BLaER1 treated with 17β-estradiol and CSF1 and Interleukin-3, amounts not matched to agents 10 nM and 100 nM (cell line): ENCODE measurements around the gene SH3BP2.

Experiments
- H3K27ac ChIP-seq, 11 experiments: shearing (Covaris generic); formaldehyde crosslinking; 2 replicates each; pipeline ENCODE4 v1.8.1; 2022
- H3K27me3 ChIP-seq, 11 experiments: shearing (Covaris generic); formaldehyde crosslinking; 2 replicates each; pipeline ENCODE4 v1.8.1; 2022
- H3K36me3 ChIP-seq, 11 experiments: shearing (Covaris generic); formaldehyde crosslinking; 2 replicates each; pipeline ENCODE4 v1.8.1; 2022
- H3K4me1 ChIP-seq, 10 experiments: shearing (Covaris generic); formaldehyde crosslinking; 2 replicates each; pipeline ENCODE4 v1.8.1; 2022
- H3K4me2 ChIP-seq, 11 experiments: shearing (Covaris generic); formaldehyde crosslinking; 2 replicates each; pipeline ENCODE4 v1.8.1; 2022
- H3K4me3 ChIP-seq, 10 experiments: shearing (Covaris generic); formaldehyde crosslinking; 2 replicates each; pipeline ENCODE4 v1.8.1; 2022
- H3K9ac ChIP-seq, 11 experiments: shearing (Covaris generic); formaldehyde crosslinking; 2 replicates each; pipeline ENCODE4 v1.8.1; 2022
- H3K9me3 ChIP-seq, 11 experiments: shearing (Covaris generic); formaldehyde crosslinking; replicated peaks in 1 of 11; 2 replicates each; pipeline ENCODE4 v1.8.1; 2022
- H4K20me1 ChIP-seq, 11 experiments: shearing (Covaris generic); formaldehyde crosslinking; 2 replicates each; pipeline ENCODE4 v1.8.1; 2022
- Cebpa-rat ChIP-seq, 11 experiments: shearing (Covaris generic); IDR thresholded peaks; 2 replicates each; pipeline ENCODE4 v1.8.1; 2022

Gene SH3BP2

GRCh38 chr4:2787230-2788100 is 5.4 kb upstream of the SH3BP2 start:
- peaks cover 8 to 24% (median 19%) of the 10 kb centered on the region in 11 experiments; a peak in 19 of 22 replicates for H3K9me3 ChIP-seq
- no peaks in the 10 kb centered on the region for H4K20me1 ChIP-seq
- H3K4me3 ChIP-seq = peak overlapping the region in 3 of 10 experiments; percentile 21 to 29 (median 26); a peak in 6 of 20 replicates
- H3K27me3 ChIP-seq = no peaks in the 10 kb centered on the region
- TF ChIP-seq Cebpa-rat (IDR thresholded peaks at IDR 0.05) = peak in 1 of 11 experiments; percentile 24; a peak in 1 of 22 replicates
- H3K36me3 ChIP-seq = no peaks in the 10 kb centered on the region
- peaks cover 70 to 79% (median 75%) of the 10 kb centered on the region in 10 experiments for H3K4me1 ChIP-seq
- H3K4me2 ChIP-seq = peak overlapping the region; percentile 86 to 98 (median 92)
- peak overlapping the region; percentile 58 to 84 (median 75) for H3K9ac ChIP-seq
- peak overlapping the region; percentile 80 to 91 (median 86) for H3K27ac ChIP-seq

DNA sequence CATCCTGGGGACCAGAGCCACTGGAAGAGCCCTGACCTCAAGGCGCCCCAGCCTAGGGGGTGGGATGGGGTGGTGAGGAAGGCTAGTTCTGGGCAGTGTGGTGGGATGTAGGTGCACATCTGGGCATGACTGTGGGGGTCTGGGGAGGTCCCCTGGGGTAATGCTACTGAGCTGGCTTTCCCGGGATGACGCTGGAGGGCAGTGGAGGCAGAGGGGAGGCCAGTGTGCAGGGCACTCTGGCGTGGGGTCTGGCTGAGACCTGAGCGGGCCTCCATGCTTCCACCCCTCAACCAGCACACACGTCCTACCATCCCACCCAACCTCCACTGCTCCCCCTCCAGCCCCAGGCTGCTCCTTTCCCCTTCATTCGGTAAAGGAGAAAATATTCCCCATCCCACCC is 4.8 kb upstream of the SH3BP2 start:
- no peaks in the 10 kb centered on the region for H3K36me3 ChIP-seq
- no peak for TF ChIP-seq Cebpa-rat (IDR thresholded peaks at IDR 0.05)
- H3K27ac ChIP-seq = peak overlapping the region; percentile 80 to 91 (median 86)
- peak overlapping the region in 2 of 10 experiments; percentile 4 to 29; a peak in 3 of 20 replicates for H3K4me3 ChIP-seq
- H3K9me3 ChIP-seq = peaks cover 8 to 18% (median 13%) of the 10 kb centered on the region in 11 experiments; a peak in 19 of 22 replicates
- H4K20me1 ChIP-seq = no peaks in the 10 kb centered on the region
- no peaks in the 10 kb centered on the region for H3K27me3 ChIP-seq
- peaks cover 72 to 80% (median 78%) of the 10 kb centered on the region in 10 experiments for H3K4me1 ChIP-seq
- peak overlapping the region; percentile 58 to 84 (median 75) for H3K9ac ChIP-seq
- H3K4me2 ChIP-seq = peak overlapping the region; percentile 86 to 98 (median 92)

GRCh38 chr4:2788532-2789103 is 4.3 kb upstream of the SH3BP2 start:
- Histone ChIP-seq H3K9ac (peak overlapping the region; percentile 58 to 84 (median 75); a peak in 20 of 22 replicates), H4K20me1 (peaks cover 0 to under 1% (median 0%) of the 10 kb centered on the region in 11 experiments; a peak in 7 of 22 replicates), H3K9me3 (peaks cover 8 to 13% (median 11%) of the 10 kb centered on the region in 11 experiments; a peak in 18 of 22 replicates), H3K36me3 (no peaks in the 10 kb centered on the region), H3K4me1 (peaks cover 78 to 85% (median 81%) of the 10 kb centered on the region in 10 experiments), H3K27ac (peak overlapping the region; percentile 80 to 91 (median 86); a peak in 21 of 22 replicates), H3K4me2 (peak overlapping the region; percentile 86 to 98 (median 92)), H3K4me3 (peak overlapping the region in 1 of 10 experiments; percentile 4; a peak in 1 of 20 replicates), H3K27me3 (peaks cover 0 to under 1% (median 0%) of the 10 kb centered on the region in 11 experiments; a peak in 4 of 22 replicates)
- TF ChIP-seq Cebpa-rat (IDR thresholded peaks at IDR 0.05) = no peak

GRCh38 chr4:2789351-2789750 is 3.5 kb upstream of the SH3BP2 start:
- H3K4me2 ChIP-seq = peak overlapping the region in 7 of 11 experiments; percentile 5 to 96 (median 89); a peak in 10 of 22 replicates
- peaks cover 84 to 92% (median 88%) of the 10 kb centered on the region in 10 experiments for H3K4me1 ChIP-seq
- H3K27ac ChIP-seq = peak overlapping the region in 3 of 11 experiments; percentile 1 to 91 (median 82); a peak in 2 of 22 replicates
- peaks cover 0 to 8% (median 4%) of the 10 kb centered on the region in 11 experiments; a peak in 7 of 22 replicates for H4K20me1 ChIP-seq
- H3K27me3 ChIP-seq = peaks cover 0 to 8% (median 4%) of the 10 kb centered on the region in 11 experiments; a peak in 6 of 22 replicates
- H3K4me3 ChIP-seq = no peak overlapping the region
- no peaks in the 10 kb centered on the region for H3K36me3 ChIP-seq
- H3K9me3 ChIP-seq = peaks cover under 1 to 6% (median 4%) of the 10 kb centered on the region in 11 experiments; a peak in 17 of 22 replicates
- peak overlapping the region in 1 of 11 experiments; percentile 84; a peak in 1 of 22 replicates for H3K9ac ChIP-seq
- no peak for TF ChIP-seq Cebpa-rat (IDR thresholded peaks at IDR 0.05)

DNA sequence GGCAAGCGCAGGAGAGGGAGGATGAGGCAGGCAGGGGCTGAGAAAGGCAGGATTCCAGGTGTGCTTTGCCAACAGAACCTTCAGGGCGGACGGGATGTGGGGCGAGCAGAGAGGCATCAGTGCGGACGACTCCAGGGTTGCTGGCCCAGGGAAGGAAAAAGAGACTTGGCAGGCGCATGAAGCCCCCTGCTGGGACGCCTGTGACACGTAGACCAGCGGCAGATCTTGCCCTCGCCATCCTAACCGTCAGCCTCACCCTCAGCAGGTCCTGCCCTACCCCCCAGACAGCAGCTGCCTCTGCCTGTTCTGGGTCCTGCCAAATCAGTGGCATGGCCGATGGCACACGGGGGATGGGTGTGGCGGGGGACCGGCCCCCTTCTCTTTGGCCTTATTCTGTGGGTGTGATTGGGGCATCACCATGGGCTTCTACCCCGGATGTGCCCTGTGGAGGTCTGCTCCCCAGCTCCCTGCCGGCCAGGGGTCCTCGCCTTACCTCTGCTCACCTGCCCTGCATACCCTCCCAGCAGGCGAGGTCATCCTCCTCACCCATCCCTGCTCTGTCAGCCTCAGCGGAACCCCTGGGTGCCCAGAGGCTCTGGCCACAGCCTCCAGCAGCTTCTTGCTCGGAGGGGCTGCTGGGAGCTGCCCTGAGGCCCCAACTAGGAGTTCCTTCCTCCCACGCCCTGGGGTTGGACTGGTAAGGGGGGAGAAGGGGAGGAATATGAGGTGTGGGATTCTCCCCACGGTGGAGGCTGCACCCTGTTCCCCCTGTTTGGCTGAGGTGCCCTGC is 2.9 kb upstream of the SH3BP2 start:
- Histone ChIP-seq H3K9me3 (no peaks in the 10 kb centered on the region), H4K20me1 (peaks cover 0 to 11% (median 6%) of the 10 kb centered on the region in 11 experiments; a peak in 7 of 22 replicates), H3K4me1 (peaks cover 86 to 97% (median 93%) of the 10 kb centered on the region in 10 experiments), H3K27me3 (peaks cover 0 to 13% (median 4%) of the 10 kb centered on the region in 11 experiments; a peak in 6 of 22 replicates), H3K4me2 (peak overlapping the region; percentile 9 to 100 (median 59); a peak in 20 of 22 replicates), H3K36me3 (no peaks in the 10 kb centered on the region), H3K4me3 (no peak overlapping the region), H3K9ac (peak overlapping the region in 3 of 11 experiments; percentile 15 to 39 (median 15); a peak in 4 of 22 replicates), H3K27ac (peak overlapping the region in 3 of 11 experiments; percentile 1 to 38 (median 16); a peak in 4 of 22 replicates)
- TF ChIP-seq Cebpa-rat (IDR thresholded peaks at IDR 0.05) = no peak

GRCh38 chr4:2790583-2791517 is 2.0 kb upstream of the SH3BP2 start:
- peaks cover 86 to 97% (median 94%) of the 10 kb centered on the region in 10 experiments for H3K4me1 ChIP-seq
- H3K27me3 ChIP-seq = peaks cover 0 to 13% (median 4%) of the 10 kb centered on the region in 11 experiments; a peak in 6 of 22 replicates
- H3K4me2 ChIP-seq = peak overlapping the region; percentile 23 to 100 (median 60); a peak in 21 of 22 replicates
- TF ChIP-seq Cebpa-rat (IDR thresholded peaks at IDR 0.05) = no peak
- H3K9ac ChIP-seq = peak overlapping the region in 3 of 11 experiments; percentile 15 to 39 (median 15); a peak in 2 of 22 replicates
- peaks cover 0 to 15% (median 6%) of the 10 kb centered on the region in 11 experiments; a peak in 7 of 22 replicates for H4K20me1 ChIP-seq
- H3K27ac ChIP-seq = peak overlapping the region in 7 of 11 experiments; percentile 0 to 44 (median 21); a peak in 5 of 22 replicates
- peaks cover 0 to 7% (median 0%) of the 10 kb centered on the region in 11 experiments; a peak in 4 of 22 replicates for H3K36me3 ChIP-seq
- H3K9me3 ChIP-seq = no peaks in the 10 kb centered on the region
- H3K4me3 ChIP-seq = no peak overlapping the region
